CD4-positive, alpha-beta memory T cell (primary cell): ENCODE results near the gene PHACTR3. TPM values are rescaled to one million over a fixed set of nuclear protein-coding genes. Genes with fewer than 3 reads are reported as not detected.

ENCODE experiments used
- CTCF ChIA-PET: fragments of 350-600 bp; sonication (Branson Sonifier 250); formaldehyde crosslinking; loops from one replicate; lab custom pipeline; 2021; ENCODE audit warnings: inconsistent platforms; ENCODE audit not compliant: partially characterized antibody; lab: Charles Lee
- POLR2A ChIA-PET: fragments of 350-600 bp; sonication (Branson Sonifier 250); formaldehyde crosslinking; loops from one replicate; lab custom pipeline; 2021; ENCODE audit not compliant: partially characterized antibody; lab: Charles Lee
- DNase-seq, 5 donors: peaks; one replicate each; pipeline versions ENCODE4 v3.0.0 to v3.0.0-alpha.2; 2020 to 2022; ENCODE audit warnings: mixed read lengths in 1 of 5
- H3K27ac ChIP-seq: one replicate; pipeline ENCODE4 v1.7.0; 2013; ENCODE audit warnings: low read depth, low read length
- H3K27me3 ChIP-seq: 2 replicates; pipeline ENCODE4 v1.7.0; 2013; ENCODE audit warnings: mild to moderate bottlenecking, low read length, moderate library complexity; ENCODE audit not compliant: insufficient read depth
- H3K36me3 ChIP-seq: 2 replicates; pipeline ENCODE4 v1.7.0; 2013; ENCODE audit warnings: mild to moderate bottlenecking, low read length, moderate library complexity; ENCODE audit not compliant: insufficient read depth
- H3K4me1 ChIP-seq: 2 replicates; pipeline ENCODE4 v1.7.0; 2013; ENCODE audit warnings: mild to moderate bottlenecking, low read length, moderate library complexity; ENCODE audit not compliant: insufficient read depth
- H3K4me3 ChIP-seq, 2 donors: one replicate each; pipeline ENCODE4 v1.7.0; 2013; ENCODE audit warnings: low read length in 2 of 2, mild to moderate bottlenecking in 1 of 2
- H3K9me3 ChIP-seq, 2 donors: one replicate each; pipeline ENCODE4 v1.7.0; 2013; ENCODE audit warnings: low read length in 2 of 2, control low read depth in 1 of 2; ENCODE audit not compliant: control insufficient read depth in 1 of 2
- H3K27ac Mint-ChIP-seq, 7 donors: one replicate each; pipeline ENCODE4 v1.8.0; 2020 to 2021; ENCODE audit warnings: mixed read lengths in 7 of 7, mild to moderate bottlenecking in 6 of 7, inconsistent platforms in 3 of 7, moderate library complexity in 3 of 7
- H3K27me3 Mint-ChIP-seq, 2 donors: one replicate each; pipeline ENCODE4 v1.8.0; 2020 to 2021; ENCODE audit warnings: mixed read lengths in 2 of 2
- H3K36me3 Mint-ChIP-seq, 2 donors: one replicate each; pipeline ENCODE4 v1.8.0; 2020 to 2021; ENCODE audit warnings: mixed read lengths in 2 of 2, inconsistent platforms in 1 of 2, mild to moderate bottlenecking in 1 of 2
- H3K4me1 Mint-ChIP-seq, 4 donors: one replicate each; pipeline ENCODE4 v1.8.0; 2020 to 2021; ENCODE audit warnings: mixed read lengths in 4 of 4, mild to moderate bottlenecking in 1 of 4
- H3K4me3 Mint-ChIP-seq, 8 donors: one replicate each; pipeline ENCODE4 v1.8.0; 2020 to 2021; ENCODE audit warnings: mixed read lengths in 8 of 8, mild to moderate bottlenecking in 7 of 8, moderate library complexity in 6 of 8, inconsistent platforms in 3 of 8
- H3K9me3 Mint-ChIP-seq, 8 donors: one replicate each; pipeline ENCODE4 v1.8.0; 2020 to 2021; ENCODE audit warnings: mixed read lengths in 8 of 8, mild to moderate bottlenecking in 5 of 8, inconsistent platforms in 3 of 8, moderate library complexity in 1 of 8
- intact Hi-C: fragments of 100-400 bp; cut with micrococcal nuclease; formaldehyde crosslinking; loops from one replicate; pipeline ENCODE4 v1.15.1; 2023
- polyA plus RNA-seq, 2 donors: library from polyadenylated mRNA; unstranded; fragments of 300-500 nt; fragmentation: Illumina TruSeq; gene quantifications; one replicate each; pipeline ENCODE4 v1.2.3, GENCODE V29; 2021
- total RNA-seq, 2 experiments: library from RNA; stranded (reverse); gene quantifications; one replicate each; pipeline ENCODE4 v1.2.3, GENCODE V29; 2021

PHACTR3 gene
- total and polyA plus RNA-seq, 4 experiments from 2014 or later = not detected

DNA sequence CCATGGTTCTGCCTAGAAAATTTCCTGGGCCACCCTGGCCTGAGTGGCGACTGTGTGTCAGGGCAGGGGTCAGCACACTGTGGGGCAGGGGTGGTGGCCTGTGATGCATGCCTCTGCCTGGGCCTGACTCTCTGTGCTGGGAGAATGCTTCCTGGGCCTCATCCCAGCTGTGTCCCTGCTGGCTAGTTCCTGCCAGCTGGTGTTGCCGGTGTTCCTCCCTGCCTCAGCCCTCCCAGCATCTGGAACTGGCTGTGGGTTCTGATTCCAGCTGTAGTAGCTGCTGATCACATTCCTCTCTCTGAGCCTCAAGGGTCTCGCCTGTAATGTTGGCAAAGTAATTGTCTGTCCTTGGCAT is 227.6 kb downstream of the PHACTR3 start:
- Histone ChIP-seq H3K4me1 (no peaks in the 10 kb centered on the region), H3K27ac (no peak overlapping the region), H3K27me3 (no peaks in the 10 kb centered on the region), H3K4me3 (no peak overlapping the region), H3K9me3 (no peaks in the 10 kb centered on the region), H3K36me3 (no peaks in the 10 kb centered on the region)
- no peak overlapping the region for H3K27ac Mint-ChIP-seq
- H3K4me1 Mint-ChIP-seq = peaks cover 0 to 4% (median 1%) of the 10 kb centered on the region in 4 donors
- DNase-seq = no peak
- intact Hi-C loops = no loop called here
- ChIA-PET CTCF (no interaction called here), POLR2A (no interaction called here)
- H3K9me3 Mint-ChIP-seq = peaks cover 0 to 2% (median 0%) of the 10 kb centered on the region in 8 donors
- H3K4me3 Mint-ChIP-seq = no peak overlapping the region
- peaks cover 23 to 35% of the 10 kb centered on the region in 2 donors for H3K27me3 Mint-ChIP-seq
- no peaks in the 10 kb centered on the region for H3K36me3 Mint-ChIP-seq

DNA sequence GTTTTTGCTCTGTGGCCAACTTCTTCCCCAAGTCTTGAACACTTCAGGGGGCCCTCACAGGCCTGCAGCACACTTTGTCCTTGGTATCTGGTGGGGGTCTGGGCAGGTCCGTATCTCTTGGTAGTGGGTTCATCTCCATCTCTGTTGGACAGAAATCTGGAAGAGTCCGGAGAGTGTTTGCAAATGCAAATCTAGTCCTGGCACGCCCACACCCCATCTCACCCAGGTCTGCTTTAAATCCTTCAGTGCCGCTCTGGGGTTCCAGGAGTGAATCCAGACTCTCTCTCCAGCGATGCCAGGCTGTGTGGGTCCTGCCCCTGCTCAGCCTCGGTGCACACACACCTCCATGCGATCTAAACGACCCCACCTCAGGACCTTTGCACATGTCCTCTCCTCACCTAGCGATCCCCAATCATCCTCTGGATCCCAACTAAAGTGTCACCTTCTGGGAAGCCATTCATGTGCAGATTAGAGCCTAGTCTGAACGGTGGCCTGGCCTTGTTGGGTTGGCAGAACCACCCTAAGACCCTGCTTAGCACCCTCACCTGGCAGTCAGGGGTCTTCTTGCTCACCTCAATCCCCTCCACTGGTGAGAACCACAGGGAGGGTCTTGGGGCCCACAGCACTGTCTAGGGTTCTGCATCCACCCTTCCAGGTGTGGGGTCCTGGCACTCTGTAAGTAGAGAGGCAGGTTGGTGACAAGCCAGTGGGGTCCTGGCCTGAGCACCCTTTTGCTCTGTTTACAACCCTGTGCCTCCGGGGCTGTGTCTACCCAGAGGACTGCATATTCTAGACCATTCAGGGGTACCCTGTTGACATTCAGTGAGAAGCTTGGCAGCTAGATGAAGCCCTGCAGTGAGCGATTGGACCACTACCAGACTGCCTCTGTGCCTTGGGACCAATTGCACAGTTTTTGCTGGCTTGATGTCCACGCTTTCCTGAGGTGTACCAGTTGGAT is 228.3 kb downstream of the PHACTR3 start:
- no peaks in the 10 kb centered on the region for H3K36me3 Mint-ChIP-seq
- no peaks in the 10 kb centered on the region for H3K4me1 ChIP-seq
- H3K36me3 ChIP-seq = no peaks in the 10 kb centered on the region
- no peak overlapping the region for H3K27ac Mint-ChIP-seq
- POLR2A ChIA-PET = no interaction called here
- no peak overlapping the region for H3K27ac ChIP-seq
- H3K9me3 ChIP-seq = no peaks in the 10 kb centered on the region
- H3K4me3 Mint-ChIP-seq = no peak overlapping the region
- H3K27me3 Mint-ChIP-seq = peaks cover 25 to 31% of the 10 kb centered on the region in 2 donors
- intact Hi-C loops = no loop called here
- DNase-seq = no peak
- CTCF ChIA-PET = no interaction called here
- no peak overlapping the region for H3K4me3 ChIP-seq
- peaks cover 0 to 2% (median 0%) of the 10 kb centered on the region in 8 donors for H3K9me3 Mint-ChIP-seq
- no peaks in the 10 kb centered on the region for H3K27me3 ChIP-seq
- peaks cover 0 to 4% (median 1%) of the 10 kb centered on the region in 4 donors for H3K4me1 Mint-ChIP-seq

DNA sequence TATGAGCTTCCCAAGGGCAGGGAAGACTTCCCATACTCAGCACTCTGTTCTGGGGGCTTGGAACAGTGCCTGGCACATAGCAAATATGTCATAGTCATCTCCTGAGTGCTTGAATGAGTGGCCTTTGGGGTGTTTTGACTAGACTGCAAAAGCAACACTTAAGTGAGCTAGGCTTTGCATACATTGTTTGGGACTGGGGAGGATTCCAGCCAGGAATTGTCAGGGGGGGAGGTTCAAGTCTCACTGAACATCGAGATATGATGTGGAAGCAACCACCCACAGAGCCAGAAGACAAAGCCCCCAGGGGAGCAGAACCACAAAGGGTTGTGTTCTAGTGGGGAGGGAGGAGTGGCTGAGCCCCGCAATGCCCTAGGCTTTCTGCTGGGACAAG is 230.7 kb downstream of the PHACTR3 start:
- CTCF ChIA-PET = no interaction called here
- Histone ChIP-seq H3K36me3 (no peaks in the 10 kb centered on the region), H3K4me3 (no peak overlapping the region), H3K4me1 (no peaks in the 10 kb centered on the region), H3K27me3 (no peaks in the 10 kb centered on the region), H3K9me3 (no peaks in the 10 kb centered on the region), H3K27ac (no peak overlapping the region)
- no peak for DNase-seq
- peaks cover 18 to 31% of the 10 kb centered on the region in 2 donors for H3K27me3 Mint-ChIP-seq
- peaks cover 0 to 4% (median 0%) of the 10 kb centered on the region in 4 donors for H3K4me1 Mint-ChIP-seq
- H3K27ac Mint-ChIP-seq = no peak overlapping the region
- H3K4me3 Mint-ChIP-seq = no peak overlapping the region
- POLR2A ChIA-PET = no interaction called here
- H3K9me3 Mint-ChIP-seq = no peaks in the 10 kb centered on the region
- no peaks in the 10 kb centered on the region for H3K36me3 Mint-ChIP-seq
- intact Hi-C loops = no loop called here

DNA sequence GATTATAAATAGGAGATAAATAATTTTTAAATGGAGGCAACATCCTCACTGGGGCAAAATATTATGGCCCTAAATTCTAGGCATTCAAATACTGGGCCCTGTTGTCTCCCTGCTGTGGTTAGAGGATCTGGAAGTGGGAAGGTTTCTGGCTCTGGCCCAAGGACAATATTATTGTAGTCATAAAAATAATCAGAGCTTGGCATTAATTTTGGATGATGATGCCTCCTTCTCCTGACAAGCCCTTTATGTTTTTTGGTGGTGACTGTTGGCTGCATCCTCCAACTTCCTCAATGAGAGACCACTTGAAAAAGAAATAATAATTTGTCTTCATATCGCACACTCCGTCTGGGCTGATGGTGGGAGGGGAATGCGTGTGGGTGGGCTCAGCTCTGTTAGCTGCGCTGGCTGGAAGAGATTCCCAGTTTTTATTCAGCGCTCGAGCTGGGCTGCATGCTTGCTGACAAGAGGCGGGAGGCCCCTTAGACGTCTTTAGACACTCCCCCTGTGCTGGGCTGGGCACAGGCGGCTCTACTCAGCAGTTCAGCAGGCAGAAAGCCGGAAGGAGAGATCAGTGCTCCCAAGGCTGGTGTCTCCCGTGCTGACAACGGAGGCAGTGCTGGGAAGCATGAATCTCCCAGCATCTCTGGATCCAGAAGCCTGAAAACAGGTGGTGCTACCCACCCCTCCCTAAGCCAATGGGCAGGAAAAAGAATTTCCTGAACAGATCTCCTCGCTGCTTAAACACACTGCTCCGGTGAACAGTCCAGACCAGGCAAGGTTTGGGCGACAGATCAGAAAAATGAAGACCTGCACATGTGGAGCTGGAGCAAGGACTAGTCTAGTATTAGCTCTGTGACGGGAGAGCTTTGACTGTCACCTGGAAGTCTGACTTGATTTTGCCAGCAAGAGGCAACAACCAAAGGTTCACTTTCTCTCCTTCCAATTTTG is 231.4 kb downstream of the PHACTR3 start:
- ChIA-PET POLR2A (no interaction called here), CTCF (no interaction called here)
- Histone ChIP-seq H3K9me3 (no peaks in the 10 kb centered on the region), H3K4me1 (no peaks in the 10 kb centered on the region), H3K36me3 (no peaks in the 10 kb centered on the region), H3K27me3 (no peaks in the 10 kb centered on the region), H3K27ac (no peak overlapping the region), H3K4me3 (no peak overlapping the region)
- H3K27ac Mint-ChIP-seq = no peak overlapping the region
- H3K36me3 Mint-ChIP-seq = no peaks in the 10 kb centered on the region
- peak overlapping the region in 1 of 8 donors; percentile 52 for H3K4me3 Mint-ChIP-seq
- peaks cover 16 to 29% of the 10 kb centered on the region in 2 donors for H3K27me3 Mint-ChIP-seq
- peaks cover 0 to 4% (median 0%) of the 10 kb centered on the region in 4 donors for H3K4me1 Mint-ChIP-seq
- DNase-seq = no peak
- no peaks in the 10 kb centered on the region for H3K9me3 Mint-ChIP-seq
- intact Hi-C loops = no loop called here

DNA sequence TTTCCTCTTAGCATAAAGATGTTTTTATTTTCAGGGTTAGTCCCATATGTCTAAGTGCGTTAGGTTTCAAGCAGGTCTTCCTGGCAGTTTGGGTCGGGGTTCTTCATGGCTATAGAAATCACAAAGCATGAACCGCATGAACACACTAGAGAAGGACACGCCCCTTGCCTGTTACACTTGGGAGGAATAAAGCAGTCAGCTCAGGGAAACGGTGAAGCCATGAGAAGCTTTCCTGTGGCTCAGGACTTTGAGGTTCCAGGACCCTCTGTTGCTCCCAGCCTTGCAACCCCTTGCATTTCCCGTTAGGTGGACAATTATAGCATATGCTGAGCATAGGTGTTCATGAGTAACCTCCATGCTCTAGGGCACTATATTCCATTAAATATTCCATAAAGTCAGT is 232.4 kb downstream of the PHACTR3 start:
- no peaks in the 10 kb centered on the region for H3K9me3 ChIP-seq
- no peak overlapping the region for H3K4me3 ChIP-seq
- no peaks in the 10 kb centered on the region for H3K27me3 ChIP-seq
- H3K27me3 Mint-ChIP-seq = peaks cover 16 to 30% of the 10 kb centered on the region in 2 donors
- DNase-seq = no peak
- no peak overlapping the region for H3K27ac Mint-ChIP-seq
- H3K36me3 Mint-ChIP-seq = no peaks in the 10 kb centered on the region
- H3K4me3 Mint-ChIP-seq = no peak overlapping the region
- POLR2A ChIA-PET = no interaction called here
- intact Hi-C loops = no loop called here
- H3K27ac ChIP-seq = no peak overlapping the region
- CTCF ChIA-PET = no interaction called here
- no peaks in the 10 kb centered on the region for H3K4me1 ChIP-seq
- H3K4me1 Mint-ChIP-seq = peaks cover 0 to 4% (median 0%) of the 10 kb centered on the region in 4 donors
- no peaks in the 10 kb centered on the region for H3K36me3 ChIP-seq
- H3K9me3 Mint-ChIP-seq = no peaks in the 10 kb centered on the region

DNA sequence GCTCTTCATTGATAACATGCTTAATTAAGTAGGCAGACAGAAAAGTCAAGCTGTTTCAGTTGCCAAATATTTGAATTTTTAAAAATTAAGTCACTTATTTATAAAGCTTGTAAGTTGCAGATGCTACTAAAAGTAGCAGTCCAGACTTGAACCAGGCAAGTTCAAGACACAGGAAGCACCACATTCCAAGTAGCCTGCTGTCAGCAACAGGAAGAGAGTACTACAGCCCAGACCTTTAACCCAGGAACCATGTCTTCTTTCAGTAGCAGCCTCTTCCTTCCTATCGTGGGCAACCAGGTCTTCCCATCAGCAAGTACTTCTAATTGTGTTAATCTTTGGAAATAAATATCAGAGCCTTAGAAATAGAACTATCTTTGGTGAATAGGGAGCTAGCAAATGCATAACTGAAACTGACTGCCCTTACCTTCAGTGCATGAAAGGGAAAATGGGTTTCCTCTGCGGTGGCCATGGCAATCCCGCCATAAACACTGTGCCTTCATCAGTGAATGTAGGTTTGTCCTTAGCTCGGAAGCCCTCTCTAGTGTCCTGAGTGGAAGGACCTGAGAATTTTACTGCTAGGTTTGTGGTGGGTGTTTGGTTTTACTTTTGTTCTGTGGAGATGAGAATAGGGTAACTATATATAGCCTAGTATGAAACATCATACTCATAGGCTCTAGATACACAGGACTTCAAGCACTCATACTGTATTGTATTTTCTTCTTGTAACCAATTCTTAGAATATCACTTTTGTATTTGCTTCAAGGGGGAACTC is 233.5 kb downstream of the PHACTR3 start:
- no peak for DNase-seq
- Mint-ChIP-seq H3K36me3 (no peaks in the 10 kb centered on the region), H3K27ac (no peak overlapping the region), H3K4me3 (no peak overlapping the region), H3K4me1 (peaks cover 0 to 4% (median 0%) of the 10 kb centered on the region in 4 donors), H3K9me3 (no peaks in the 10 kb centered on the region), H3K27me3 (peaks cover 16 to 30% of the 10 kb centered on the region in 2 donors)
- intact Hi-C loops = no loop called here
- ChIA-PET CTCF (no interaction called here), POLR2A (no interaction called here)
- Histone ChIP-seq H3K4me1 (no peaks in the 10 kb centered on the region), H3K4me3 (no peak overlapping the region), H3K27ac (no peak overlapping the region), H3K36me3 (no peaks in the 10 kb centered on the region), H3K27me3 (no peaks in the 10 kb centered on the region), H3K9me3 (no peaks in the 10 kb centered on the region)
